Measurements from ENCODE around the gene ABCA10. TPM values are rescaled to one million over a fixed set of nuclear protein-coding genes. Genes with fewer than 3 reads are reported as not detected.

The ABCA10 gene
- total and polyA plus RNA-seq, 2 of the 13 experiments (the other 11 are each of a cell fraction or from before 2014, with no cell fraction given): 0.02 to 0.08 TPM

DNA sequence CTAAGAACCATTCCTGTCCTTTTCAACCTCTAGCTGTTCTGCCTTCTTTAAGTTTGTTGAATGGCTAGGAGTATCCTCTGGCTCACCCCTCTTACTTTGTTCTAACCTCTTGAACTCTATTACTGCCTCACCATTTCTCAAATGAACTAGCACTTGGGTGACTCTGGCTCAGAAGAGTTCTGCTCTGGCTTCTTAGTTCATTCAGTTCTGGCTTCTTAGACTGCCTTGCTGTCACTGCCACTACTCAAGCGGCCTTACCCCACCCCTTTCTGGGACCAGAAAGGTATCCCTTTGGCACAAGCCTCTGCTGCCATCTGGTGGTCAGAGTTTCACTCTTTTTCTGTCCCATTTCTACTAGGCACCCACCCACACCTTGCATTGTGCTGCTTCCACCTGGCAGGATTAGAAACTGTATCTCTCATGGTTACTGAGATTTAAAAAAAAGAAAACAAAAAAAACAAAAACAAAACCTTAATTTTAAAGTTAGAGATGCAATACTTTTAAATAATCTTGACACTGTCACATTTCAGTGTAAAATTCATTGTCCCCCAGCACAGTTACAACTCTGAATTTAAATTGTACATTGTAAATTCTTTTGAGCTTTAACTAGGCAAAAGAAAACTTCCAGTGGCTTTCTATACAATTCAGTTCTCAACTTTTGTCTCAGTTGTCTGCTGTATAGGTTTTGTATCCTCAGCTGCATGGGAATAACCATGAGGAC, 6.9 kb upstream of the ABCA10 start (continued):
- TF ChIP-seq, protein P1, sequence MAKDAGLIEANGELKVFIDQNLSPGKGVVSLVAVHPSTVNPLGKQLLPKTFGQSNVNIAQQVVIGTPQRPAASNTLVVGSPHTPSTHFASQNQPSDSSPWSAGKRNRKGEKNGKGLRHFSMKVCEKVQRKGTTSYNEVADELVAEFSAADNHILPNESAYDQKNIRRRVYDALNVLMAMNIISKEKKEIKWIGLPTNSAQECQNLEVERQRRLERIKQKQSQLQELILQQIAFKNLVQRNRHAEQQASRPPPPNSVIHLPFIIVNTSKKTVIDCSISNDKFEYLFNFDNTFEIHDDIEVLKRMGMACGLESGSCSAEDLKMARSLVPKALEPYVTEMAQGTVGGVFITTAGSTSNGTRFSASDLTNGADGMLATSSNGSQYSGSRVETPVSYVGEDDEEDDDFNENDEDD (CRISPR knock-in tag; IDR thresholded peaks at IDR 0.05; ENCODE audit: borderline replicate concordance): no peak
- TF ChIP-seq ZNF232 (CRISPR knock-in tag; IDR thresholded peaks at IDR 0.05; ENCODE audit: borderline replicate concordance): no peak
- TF ChIP-seq, protein P2, sequence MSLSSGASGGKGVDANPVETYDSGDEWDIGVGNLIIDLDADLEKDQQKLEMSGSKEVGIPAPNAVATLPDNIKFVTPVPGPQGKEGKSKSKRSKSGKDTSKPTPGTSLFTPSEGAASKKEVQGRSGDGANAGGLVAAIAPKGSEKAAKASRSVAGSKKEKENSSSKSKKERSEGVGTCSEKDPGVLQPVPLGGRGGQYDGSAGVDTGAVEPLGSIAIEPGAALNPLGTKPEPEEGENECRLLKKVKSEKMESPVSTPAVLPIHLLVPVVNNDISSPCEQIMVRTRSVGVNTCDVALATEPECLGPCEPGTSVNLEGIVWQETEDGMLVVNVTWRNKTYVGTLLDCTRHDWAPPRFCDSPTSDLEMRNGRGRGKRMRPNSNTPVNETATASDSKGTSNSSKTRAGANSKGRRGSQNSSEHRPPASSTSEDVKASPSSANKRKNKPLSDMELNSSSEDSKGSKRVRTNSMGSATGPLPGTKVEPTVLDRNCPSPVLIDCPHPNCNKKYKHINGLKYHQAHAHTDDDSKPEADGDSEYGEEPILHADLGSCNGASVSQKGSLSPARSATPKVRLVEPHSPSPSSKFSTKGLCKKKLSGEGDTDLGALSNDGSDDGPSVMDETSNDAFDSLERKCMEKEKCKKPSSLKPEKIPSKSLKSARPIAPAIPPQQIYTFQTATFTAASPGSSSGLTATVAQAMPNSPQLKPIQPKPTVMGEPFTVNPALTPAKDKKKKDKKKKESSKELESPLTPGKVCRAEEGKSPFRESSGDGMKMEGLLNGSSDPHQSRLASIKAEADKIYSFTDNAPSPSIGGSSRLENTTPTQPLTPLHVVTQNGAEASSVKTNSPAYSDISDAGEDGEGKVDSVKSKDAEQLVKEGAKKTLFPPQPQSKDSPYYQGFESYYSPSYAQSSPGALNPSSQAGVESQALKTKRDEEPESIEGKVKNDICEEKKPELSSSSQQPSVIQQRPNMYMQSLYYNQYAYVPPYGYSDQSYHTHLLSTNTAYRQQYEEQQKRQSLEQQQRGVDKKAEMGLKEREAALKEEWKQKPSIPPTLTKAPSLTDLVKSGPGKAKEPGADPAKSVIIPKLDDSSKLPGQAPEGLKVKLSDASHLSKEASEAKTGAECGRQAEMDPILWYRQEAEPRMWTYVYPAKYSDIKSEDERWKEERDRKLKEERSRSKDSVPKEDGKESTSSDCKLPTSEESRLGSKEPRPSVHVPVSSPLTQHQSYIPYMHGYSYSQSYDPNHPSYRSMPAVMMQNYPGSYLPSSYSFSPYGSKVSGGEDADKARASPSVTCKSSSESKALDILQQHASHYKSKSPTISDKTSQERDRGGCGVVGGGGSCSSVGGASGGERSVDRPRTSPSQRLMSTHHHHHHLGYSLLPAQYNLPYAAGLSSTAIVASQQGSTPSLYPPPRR (CRISPR knock-in tag; IDR thresholded peaks at IDR 0.05; ENCODE audit: borderline replicate concordance): peak; percentile 44; the same call in 1 of the 2 replicates
- no peak for TF ChIP-seq MAZ (IDR thresholded peaks at IDR 0.05; ENCODE audit: borderline replicate concordance, low read depth, low read length)
- peak; percentile 74 for TF ChIP-seq MAZ (CRISPR knock-in tag; IDR thresholded peaks at IDR 0.05; ENCODE audit: low read depth)
- TF ChIP-seq ARID2 (CRISPR knock-in tag; IDR thresholded peaks at IDR 0.05; ENCODE audit: borderline replicate concordance): peak; percentile 73; the same call in 1 of the 2 replicates
- peak; percentile 61; the same call in 1 of the 2 replicates for TF ChIP-seq MEIS2 (CRISPR knock-in tag; IDR thresholded peaks at IDR 0.05)
- TF ChIP-seq, protein P3, sequence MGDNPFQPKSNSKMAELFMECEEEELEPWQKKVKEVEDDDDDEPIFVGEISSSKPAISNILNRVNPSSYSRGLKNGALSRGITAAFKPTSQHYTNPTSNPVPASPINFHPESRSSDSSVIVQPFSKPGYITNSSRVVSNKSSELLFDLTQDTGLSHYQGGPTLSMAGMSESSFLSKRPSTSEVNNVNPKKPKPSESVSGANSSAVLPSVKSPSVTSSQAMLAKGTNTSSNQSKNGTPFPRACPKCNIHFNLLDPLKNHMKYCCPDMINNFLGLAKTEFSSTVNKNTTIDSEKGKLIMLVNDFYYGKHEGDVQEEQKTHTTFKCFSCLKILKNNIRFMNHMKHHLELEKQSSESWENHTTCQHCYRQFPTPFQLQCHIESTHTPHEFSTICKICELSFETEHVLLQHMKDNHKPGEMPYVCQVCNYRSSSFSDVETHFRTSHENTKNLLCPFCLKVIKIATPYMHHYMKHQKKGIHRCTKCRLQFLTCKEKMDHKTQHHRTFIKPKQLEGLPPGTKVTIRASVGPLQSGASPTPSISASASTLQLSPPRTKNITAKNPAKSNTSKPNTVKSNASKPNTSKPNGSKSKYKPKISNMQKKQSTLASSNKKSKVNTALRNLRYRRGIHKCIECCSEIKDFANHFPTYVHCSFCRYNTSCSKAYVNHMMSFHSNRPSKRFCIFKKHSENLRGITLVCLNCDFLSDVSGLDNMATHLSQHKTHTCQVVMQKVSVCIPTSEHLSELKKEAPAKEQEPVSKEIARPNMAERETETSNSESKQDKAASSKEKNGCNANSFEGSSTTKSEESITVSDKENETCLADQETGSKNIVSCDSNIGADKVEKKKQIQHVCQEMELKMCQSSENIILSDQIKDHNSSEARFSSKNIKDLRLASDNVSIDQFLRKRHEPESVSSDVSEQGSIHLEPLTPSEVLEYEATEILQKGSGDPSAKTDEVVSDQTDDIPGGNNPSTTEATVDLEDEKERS (CRISPR knock-in tag; IDR thresholded peaks at IDR 0.05): no peak
- TF ChIP-seq, protein P4, sequence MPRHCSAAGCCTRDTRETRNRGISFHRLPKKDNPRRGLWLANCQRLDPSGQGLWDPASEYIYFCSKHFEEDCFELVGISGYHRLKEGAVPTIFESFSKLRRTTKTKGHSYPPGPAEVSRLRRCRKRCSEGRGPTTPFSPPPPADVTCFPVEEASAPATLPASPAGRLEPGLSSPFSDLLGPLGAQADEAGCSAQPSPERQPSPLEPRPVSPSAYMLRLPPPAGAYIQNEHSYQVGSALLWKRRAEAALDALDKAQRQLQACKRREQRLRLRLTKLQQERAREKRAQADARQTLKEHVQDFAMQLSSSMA (CRISPR knock-in tag; IDR thresholded peaks at IDR 0.05): no peak
- TF ChIP-seq NKX3-1 (CRISPR knock-in tag; IDR thresholded peaks at IDR 0.05): no peak
- TF ChIP-seq ZNF274 (CRISPR knock-in tag; IDR thresholded peaks at IDR 0.05): no peak
- TF ChIP-seq HOXA5 (CRISPR knock-in tag; IDR thresholded peaks at IDR 0.05): no peak
- TF ChIP-seq ARHGAP35 (CRISPR knock-in tag; IDR thresholded peaks at IDR 0.05; ENCODE audit: borderline replicate concordance): no peak
- TF ChIP-seq PPARG (CRISPR knock-in tag; conservative IDR thresholded peaks at IDR 0.05): 0 out of 2 replicates have a peak, but pooled peaks have one; percentile 33
- TF ChIP-seq RELA (CRISPR knock-in tag; IDR thresholded peaks at IDR 0.05): 0 out of 2 replicates have a peak, but pooled peaks have one; percentile 39
- no peak for TF ChIP-seq ZNF547 (CRISPR knock-in tag; IDR thresholded peaks at IDR 0.05)
- TF ChIP-seq, protein P5, sequence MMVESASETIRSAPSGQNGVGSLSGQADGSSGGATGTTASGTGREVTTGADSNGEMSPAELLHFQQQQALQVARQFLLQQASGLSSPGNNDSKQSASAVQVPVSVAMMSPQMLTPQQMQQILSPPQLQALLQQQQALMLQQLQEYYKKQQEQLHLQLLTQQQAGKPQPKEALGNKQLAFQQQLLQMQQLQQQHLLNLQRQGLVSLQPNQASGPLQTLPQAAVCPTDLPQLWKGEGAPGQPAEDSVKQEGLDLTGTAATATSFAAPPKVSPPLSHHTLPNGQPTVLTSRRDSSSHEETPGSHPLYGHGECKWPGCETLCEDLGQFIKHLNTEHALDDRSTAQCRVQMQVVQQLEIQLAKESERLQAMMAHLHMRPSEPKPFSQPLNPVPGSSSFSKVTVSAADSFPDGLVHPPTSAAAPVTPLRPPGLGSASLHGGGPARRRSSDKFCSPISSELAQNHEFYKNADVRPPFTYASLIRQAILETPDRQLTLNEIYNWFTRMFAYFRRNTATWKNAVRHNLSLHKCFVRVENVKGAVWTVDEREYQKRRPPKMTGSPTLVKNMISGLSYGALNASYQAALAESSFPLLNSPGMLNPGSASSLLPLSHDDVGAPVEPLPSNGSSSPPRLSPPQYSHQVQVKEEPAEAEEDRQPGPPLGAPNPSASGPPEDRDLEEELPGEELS (CRISPR knock-in tag; IDR thresholded peaks at IDR 0.05): peak; percentile 60; the same call in 1 of the 2 replicates
